H1 (cell line): ENCODE results near the gene TMEM245. TPM values are rescaled to one million over a fixed set of nuclear protein-coding genes. Genes with fewer than 3 reads are reported as not detected.

ENCODE experiments used
- CTCF ChIA-PET: fragments of 300-600 bp; sonication (Branson Sonifier 250); formaldehyde crosslinking; loops from one replicate; lab custom pipeline; 2021; ENCODE audit not compliant: partially characterized antibody; lab: Charles Lee
- POLR2A ChIA-PET: fragments of 300-600 bp; sonication (Branson Sonifier 250); formaldehyde crosslinking; loops from one replicate; lab custom pipeline; 2021; ENCODE audit warnings: inconsistent platforms; ENCODE audit not compliant: partially characterized antibody; lab: Charles Lee
- DNase-seq, 2 experiments: peaks; one replicate each; pipeline versions ENCODE4 v3.0.0 to v3.0.0-alpha.2; 2010 to 2022; ENCODE audit warnings: low spot score in 2 of 2, low read depth in 1 of 2, mixed read lengths in 1 of 2
- FAIRE-seq: peaks from 2 replicates; lab custom pipeline; 2011; peaks lifted over from hg19 to GRCh38; lab: Jason Lieb, UNC
- H2AFZ ChIP-seq: 2 replicates; pipeline ENCODE4 v1.8.1; 2012; ENCODE audit warnings: low read length, inconsistent platforms
- H2AK5ac ChIP-seq: 2 replicates; pipeline ENCODE4 v1.6.1; 2013; ENCODE audit warnings: low read depth, low read length
- H2BK120ac ChIP-seq: replicated peaks from 2 replicates; pipeline ENCODE3; 2013; ENCODE audit warnings: low read depth, low read length, inconsistent platforms
- H2BK12ac ChIP-seq: 2 replicates; pipeline ENCODE4 v1.6.1; 2013; ENCODE audit warnings: low read depth, low read length
- H2BK15ac ChIP-seq: 2 replicates; pipeline ENCODE4 v1.6.1; 2013; ENCODE audit warnings: low read length
- H2BK20ac ChIP-seq: 2 replicates; pipeline ENCODE4 v1.6.1; 2013; ENCODE audit warnings: low read length
- H2BK5ac ChIP-seq: 2 replicates; pipeline ENCODE4 v1.6.1; 2013; ENCODE audit warnings: low read depth, low read length
- H3K14ac ChIP-seq: 2 replicates; pipeline ENCODE4 v1.6.1; 2013; ENCODE audit warnings: inconsistent platforms; ENCODE audit not compliant: insufficient read length
- H3K18ac ChIP-seq: 2 replicates; pipeline ENCODE4 v1.6.1; 2013; ENCODE audit warnings: low read length; ENCODE audit errors: extremely low read depth
- H3K23ac ChIP-seq: 2 replicates; pipeline ENCODE4 v1.6.1; 2013; ENCODE audit warnings: inconsistent platforms; ENCODE audit not compliant: insufficient read length
- H3K23me2 ChIP-seq: 2 replicates; pipeline ENCODE4 v1.6.1; 2013; ENCODE audit warnings: low read depth, low read length
- H3K27ac ChIP-seq: 2 replicates; pipeline ENCODE4 v1.6.1; 2011; ENCODE audit warnings: low read depth, low read length, inconsistent platforms
- H3K27me3 ChIP-seq, 4 experiments: replicated peaks in 1 of 4; 1 replicate in 1 of 4; 2 replicates in 3 of 4; pipeline versions ENCODE4 v1.6.1 to v1.8.1; 2011 to 2013; ENCODE audit warnings: low read length in 3 of 4, mild to moderate bottlenecking in 3 of 4, inconsistent platforms in 2 of 4, mixed read lengths in 2 of 4, moderate library complexity in 1 of 4; ENCODE audit not compliant: control insufficient read depth in 3 of 4, insufficient read depth in 3 of 4; ENCODE audit errors: extremely low read depth in 1 of 4
- H3K36me3 ChIP-seq, 4 experiments: 2 replicates each; pipeline versions ENCODE4 v1.6.1 to v1.8.1; 2011 to 2013; ENCODE audit warnings: mild to moderate bottlenecking in 4 of 4, low read length in 3 of 4, moderate library complexity in 2 of 4, control low read depth in 1 of 4, inconsistent platforms in 1 of 4; ENCODE audit not compliant: insufficient read depth in 4 of 4, control insufficient read depth in 2 of 4
- H3K4ac ChIP-seq: replicated peaks from 2 replicates; pipeline ENCODE3; 2013; ENCODE audit warnings: low read length, low read depth, mixed read lengths, inconsistent platforms; ENCODE audit not compliant: insufficient read length
- H3K4me1 ChIP-seq, 4 experiments: replicated peaks in 1 of 4; 1 replicate in 1 of 4; 2 replicates in 3 of 4; pipeline versions ENCODE4 v1.6.1 to v1.8.1; 2011 to 2013; ENCODE audit warnings: low read length in 3 of 4, inconsistent platforms in 2 of 4, mixed read lengths in 1 of 4; ENCODE audit not compliant: insufficient read depth in 4 of 4, control insufficient read depth in 3 of 4
- H3K4me2 ChIP-seq, 2 experiments: 2 replicates each; pipeline versions ENCODE4 v1.6.1 to v1.8.1; 2011 to 2013; ENCODE audit warnings: low read depth in 2 of 2, low read length in 2 of 2, control low read depth in 1 of 2, inconsistent platforms in 1 of 2, mild to moderate bottlenecking in 1 of 2; ENCODE audit not compliant: insufficient read depth in 1 of 2
- H3K4me3 ChIP-seq, 4 experiments: fragments of 200-600, 300-600 bp in 1 of 4; sonication (generic), shearing (Covaris generic), sonication (Bioruptor Twin) in 1 of 4; 2 replicates each; pipeline versions ENCODE4 v1.5.1 to v1.8.1; 2011 to 2016; ENCODE audit warnings: low read length in 4 of 4, low read depth in 3 of 4, control low read depth in 2 of 4, inconsistent platforms in 2 of 4, mild to moderate bottlenecking in 2 of 4, mixed read lengths in 1 of 4, moderate library complexity in 1 of 4; ENCODE audit not compliant: insufficient read depth in 2 of 4; ENCODE audit errors: extremely low read depth in 1 of 4
- H3K56ac ChIP-seq: replicated peaks from 2 replicates; pipeline ENCODE3; 2013; ENCODE audit warnings: low read depth, mild to moderate bottlenecking, mixed read lengths, low read length, inconsistent platforms; ENCODE audit not compliant: insufficient read length
- H3K79me1 ChIP-seq: 2 replicates; pipeline ENCODE4 v1.6.1; 2013; ENCODE audit warnings: low read depth, low read length, control low read depth
- H3K79me2 ChIP-seq, 2 experiments: 2 replicates each; pipeline versions ENCODE4 v1.6.1 to v1.8.1; 2012 to 2013; ENCODE audit warnings: low read length in 2 of 2, mild to moderate bottlenecking in 2 of 2, inconsistent platforms in 1 of 2; ENCODE audit not compliant: insufficient read depth in 2 of 2, control insufficient read depth in 1 of 2
- H3K9ac ChIP-seq, 4 experiments: replicated peaks in 1 of 4; 1 replicate in 1 of 4; 2 replicates in 3 of 4; pipeline versions ENCODE4 v1.6.1 to v1.8.1; 2011 to 2013; ENCODE audit warnings: low read depth in 3 of 4, low read length in 3 of 4, control low read depth in 2 of 4, mild to moderate bottlenecking in 2 of 4, moderate library complexity in 2 of 4, inconsistent platforms in 1 of 4; ENCODE audit errors: extremely low read depth in 1 of 4
- H3K9me3 ChIP-seq, 2 experiments: 2 replicates each; pipeline versions ENCODE4 v1.6.1 to v1.8.1; 2012 to 2013; ENCODE audit warnings: mild to moderate bottlenecking in 2 of 2, moderate library complexity in 2 of 2, control low read depth in 1 of 2, inconsistent platforms in 1 of 2, low read depth in 1 of 2, low read length in 1 of 2, mixed read lengths in 1 of 2; ENCODE audit not compliant: insufficient read depth in 2 of 2
- H4K20me1 ChIP-seq, 2 experiments: replicated peaks in 1 of 2; 2 replicates each; pipeline versions ENCODE3 to v1.8.1; 2011 to 2013; ENCODE audit warnings: inconsistent platforms in 2 of 2, low read length in 2 of 2, mild to moderate bottlenecking in 1 of 2; ENCODE audit not compliant: insufficient read depth in 2 of 2, control insufficient read depth in 1 of 2
- H4K5ac ChIP-seq: 2 replicates; pipeline ENCODE4 v1.6.1; 2013; ENCODE audit warnings: low read length, low read depth, mixed read lengths, inconsistent platforms; ENCODE audit not compliant: insufficient read length
- H4K8ac ChIP-seq: 2 replicates; pipeline ENCODE4 v1.8.0; 2013; ENCODE audit warnings: mild to moderate bottlenecking, moderate library complexity, low read length, inconsistent platforms; ENCODE audit not compliant: insufficient read depth; ENCODE audit errors: extremely low read depth
- H4K91ac ChIP-seq: replicated peaks from 2 replicates; pipeline ENCODE3; 2013; ENCODE audit warnings: low read length, mixed read lengths, inconsistent platforms; ENCODE audit not compliant: insufficient read length
- CEBPB ChIP-seq: IDR thresholded peaks from 2 replicates; pipeline ENCODE4 v1.6.1; 2012; ENCODE audit warnings: low read depth, low read length
- CHD1 ChIP-seq: IDR thresholded peaks from 2 replicates; pipeline ENCODE4 v1.6.1; 2012; ENCODE audit warnings: low read depth, low read length, improper control_type of control experiment
- RAD21 ChIP-seq, 2 experiments: IDR thresholded peaks in 1 of 2; conservative IDR thresholded peaks in 1 of 2; 2 replicates each; pipeline ENCODE4 v1.6.1; 2011; ENCODE audit warnings: low read depth in 2 of 2, low read length in 2 of 2, improper control_type of control experiment in 1 of 2, inconsistent platforms in 1 of 2, mild to moderate bottlenecking in 1 of 2, moderate library complexity in 1 of 2
- RBBP5 ChIP-seq: IDR thresholded peaks from 2 replicates; pipeline ENCODE4 v1.7.1; 2012; ENCODE audit warnings: low read depth, mild to moderate bottlenecking, inconsistent platforms, low read length, moderate library complexity, borderline replicate concordance
- RNF2 ChIP-seq: fragments of 200-900, 300-1000 bp; sonication (generic); IDR thresholded peaks from 2 replicates; pipeline ENCODE4 v1.7.1; 2016; ENCODE audit warnings: borderline replicate concordance, low read depth, mild to moderate bottlenecking, antibody characterized with exemption, low read length; ENCODE audit not compliant: poor library complexity, severe bottlenecking; ENCODE audit errors: missing control alignments
- SP2 ChIP-seq: IDR thresholded peaks from 2 replicates; pipeline ENCODE4 v1.6.1; 2012; ENCODE audit warnings: mild to moderate bottlenecking, low read length, inconsistent platforms
- TCF12 ChIP-seq: IDR thresholded peaks from 2 replicates; pipeline ENCODE4 v1.6.1; 2011; ENCODE audit warnings: low read depth, mild to moderate bottlenecking, low read length
- WGBS, 2 experiments: shearing (Covaris generic) in 1 of 2; methylation state at CpG; one replicate each; pipeline versions ENCODE4 v1.1.6 to v1.1.7; 2013 to 2015; ENCODE audit warnings: low lambda C conversion rate in 2 of 2, mixed read lengths in 2 of 2, inconsistent platforms in 1 of 2, low coverage in 1 of 2, missing lambda C conversion rate in 1 of 2; ENCODE audit not compliant: insufficient replicate concordance in 2 of 2, insufficient coverage in 1 of 2, insufficient read length in 1 of 2; ENCODE audit errors: extremely low coverage in 1 of 2, missing lambda C conversion rate in 1 of 2; 5-methylcytosine and 5-hydroxymethylcytosine counted together
- polyA plus RNA-seq, 7 experiments: library from polyadenylated mRNA; depleted of rRNA in 3 of 7; stranded (reverse) in 5 of 7; unstranded in 2 of 7; fragments of >200 nt in 5 of 7; fragments of 200-250 nt in 2 of 7; gene quantifications; 1 replicate in 5 of 7; 2 replicates in 1 of 7; 4 replicates in 1 of 7; pipeline versions ENCODE4 v1.2.1 to v1.2.3, GENCODE V29; 2011 to 2013; ENCODE audit warnings: missing spikeins in 2 of 7, mixed read lengths in 2 of 7
- total RNA-seq: library from RNA; stranded (reverse); fragmentation: NEBNext Ultra II Directional; extraction: Animal tissue kit (Norgen Biotek cat#: 25700); gene quantifications from 2 replicates; pipeline ENCODE4 v1.2.1, GENCODE V29; 2021
- TF ChIP-seq, protein P1 (sequence below): IDR thresholded peaks from 2 replicates; pipeline ENCODE4 v1.6.1; 2012; ENCODE audit warnings: inconsistent platforms

Gene TMEM245
- total and polyA plus RNA-seq, 2 of the 8 experiments (the other 6 are each of a cell fraction or from before 2014, with no cell fraction given), result 44.3 to 45.8 TPM

DNA sequence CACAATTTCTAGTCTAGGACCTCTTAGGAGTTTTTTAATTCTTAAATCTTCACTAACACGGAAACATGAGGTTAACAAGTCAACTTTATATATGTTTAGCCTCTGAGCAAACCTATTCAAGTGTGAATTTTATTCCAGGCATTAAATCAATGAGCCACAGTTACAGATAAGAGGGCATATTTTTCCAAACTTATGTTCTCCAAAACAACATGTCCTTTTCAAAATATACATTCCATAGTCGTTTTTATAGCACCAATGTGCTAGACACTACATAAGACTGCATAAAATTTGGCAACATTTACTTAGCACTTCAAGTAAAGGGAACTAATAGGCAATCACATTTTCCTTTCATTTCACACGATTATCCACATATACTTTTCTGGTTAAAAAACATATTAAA, 6.5 kb downstream of the TMEM245 start:
- Histone ChIP-seq H3K4me2 (no peak overlapping the region), H3K4me1 (peaks cover 0 to 5% (median 4%) of the 10 kb centered on the region in 4 experiments; a peak in 3 of 7 replicates)
- FAIRE-seq, result no peak

More for the DNA sequence above, 6.5 kb downstream of the TMEM245 start:
- Histone ChIP-seq H3K27ac (no peak overlapping the region), H3K23me2 (no peaks in the 10 kb centered on the region), H3K56ac (no peak overlapping the region), H2BK20ac (no peak overlapping the region), H3K14ac (no peak overlapping the region), H2BK5ac (no peak overlapping the region), H3K18ac (no peak overlapping the region), H3K79me1 (no peaks in the 10 kb centered on the region), H3K9me3 (no peaks in the 10 kb centered on the region), H4K8ac (no peak overlapping the region), H3K4ac (no peak overlapping the region)
- WGBS, 2 experiments, result 80% methylated on average over 3 of the region's 3 CpGs; no CpG with 5 or more reads in 1 of the 2 experiments
- TF ChIP-seq CHD1 (no peak), TCF12 (no peak), CEBPB (no peak), RBBP5 (no peak), SP2 (no peak), RNF2 (no peak), RAD21 (IDR thresholded peaks at IDR 0.05 in 1 of 2, conservative IDR thresholded peaks at IDR 0.05 in 1 of 2; ENCODE audit: low read depth in 2 of 2, low read length in 2 of 2) (no peak)
- TF ChIP-seq, protein P1, sequence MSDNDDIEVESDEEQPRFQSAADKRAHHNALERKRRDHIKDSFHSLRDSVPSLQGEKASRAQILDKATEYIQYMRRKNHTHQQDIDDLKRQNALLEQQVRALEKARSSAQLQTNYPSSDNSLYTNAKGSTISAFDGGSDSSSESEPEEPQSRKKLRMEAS, result no peak
- TF ChIP-seq, all 59 proteins: peak for 0
- DNase-seq, result no peak
- H2AK5ac ChIP-seq, result no peak overlapping the region
- H2AFZ ChIP-seq, result no peak overlapping the region
- no peak overlapping the region for H3K4me3 ChIP-seq
- H3K27me3 ChIP-seq, result no peaks in the 10 kb centered on the region
- H2BK12ac ChIP-seq, result no peak overlapping the region
- H4K20me1 ChIP-seq, result peaks cover 9 to 23% of the 10 kb centered on the region in 2 experiments
- H4K91ac ChIP-seq, result no peak overlapping the region
- no peak overlapping the region for H3K23ac ChIP-seq
- ChIA-PET CTCF (no interaction called here), POLR2A (no interaction called here)
- no peaks in the 10 kb centered on the region; a peak in 1 of 8 replicates for H3K36me3 ChIP-seq
- H4K5ac ChIP-seq, result no peak overlapping the region
- H3K79me2 ChIP-seq, result peaks cover 30 to 99% of the 10 kb centered on the region in 2 experiments
- no peak overlapping the region for H3K9ac ChIP-seq
- H2BK15ac ChIP-seq, result no peak overlapping the region
- no peak overlapping the region for H2BK120ac ChIP-seq
